Neural cell (in vitro differentiated cells): ENCODE data around the gene SLC30A4. TPM values are rescaled to one million over a fixed set of nuclear protein-coding genes. Genes with fewer than 3 reads are reported as not detected.

Source experiments
- H2AFZ ChIP-seq: fragments of 200-600, 300-800 bp; sonication (generic), shearing (Covaris generic); 2 replicates; pipeline ENCODE4 v1.6.0; 2014; ENCODE audit warnings: low read depth, mild to moderate bottlenecking, antibody characterized with exemption, low read length, moderate library complexity
- H3F3A ChIP-seq: fragments of 200-600 bp; shearing (Covaris generic); 2 replicates; pipeline ENCODE4 v1.6.1; 2016; ENCODE audit warnings: mild to moderate bottlenecking, moderate library complexity, mixed read lengths, antibody characterized with exemption, low read length; ENCODE audit not compliant: insufficient read depth, poor library complexity, severe bottlenecking
- H3K27ac ChIP-seq: fragments of 200-600, 300-800 bp; sonication (generic), shearing (Covaris generic); 2 replicates; pipeline ENCODE4 v1.5.1; 2014; ENCODE audit warnings: mild to moderate bottlenecking, low read length, moderate library complexity
- H3K27me3 ChIP-seq: fragments of 300-800, 200-600 bp; sonication (generic), shearing (Covaris generic); 2 replicates; pipeline ENCODE4 v1.6.0; 2014; ENCODE audit warnings: mild to moderate bottlenecking, low read depth, low read length, moderate library complexity; ENCODE audit not compliant: insufficient read depth
- H3K36me3 ChIP-seq: fragments of 300-800, 200-600 bp; sonication (generic), shearing (Covaris generic); 2 replicates; pipeline ENCODE4 v1.5.1; 2014; ENCODE audit warnings: mild to moderate bottlenecking, antibody characterized with exemption, low read length, moderate library complexity; ENCODE audit not compliant: insufficient read depth
- H3K4me2 ChIP-seq: fragments of 300-800, 200-600 bp; sonication (generic), shearing (Covaris generic); 2 replicates; pipeline ENCODE4 v1.6.0; 2014; ENCODE audit warnings: mild to moderate bottlenecking, low read length
- H3K4me3 ChIP-seq: fragments of 300-800, 200-600 bp; sonication (generic), shearing (Covaris generic); 2 replicates; pipeline ENCODE4 v1.5.1; 2014; ENCODE audit warnings: mild to moderate bottlenecking, low read length, moderate library complexity
- H3K79me2 ChIP-seq: fragments of 200-600 bp; shearing (Covaris generic); replicated peaks from 2 replicates; pipeline ENCODE4 v1.6.0; 2014; ENCODE audit warnings: mild to moderate bottlenecking, low read length, moderate library complexity; ENCODE audit not compliant: insufficient read depth
- H3K9ac ChIP-seq: fragments of 300-800, 200-600 bp; sonication (generic), shearing (Covaris generic); 2 replicates; pipeline ENCODE4 v1.6.1; 2016; ENCODE audit warnings: mild to moderate bottlenecking, low read length, mixed read lengths
- H3K9me2 ChIP-seq: fragments of 200-600 bp; shearing (Covaris generic); 2 replicates; pipeline ENCODE4 v1.6.1; 2016; ENCODE audit warnings: mild to moderate bottlenecking, low read length, mixed read lengths; ENCODE audit not compliant: insufficient read depth
- H3K9me3 ChIP-seq: fragments of 200-600, 300-800 bp; sonication (generic), shearing (Covaris generic); 2 replicates; pipeline ENCODE4 v1.6.1; 2016; ENCODE audit warnings: mild to moderate bottlenecking, mixed run types, low read length, moderate library complexity, mixed read lengths
- H4K20me1 ChIP-seq: fragments of 200-600 bp; shearing (Covaris generic); 2 replicates; pipeline ENCODE4 v1.6.1; 2016; ENCODE audit warnings: mild to moderate bottlenecking, mixed run types; ENCODE audit not compliant: insufficient read depth
- CTCF ChIP-seq: fragments of 450-650 bp; IDR thresholded peaks from 2 replicates; pipeline ENCODE4 v1.5.1; 2014; ENCODE audit warnings: antibody characterized with exemption, mild to moderate bottlenecking, moderate library complexity; ENCODE audit not compliant: poor library complexity, severe bottlenecking
- EP300 ChIP-seq: fragments of 450-650 bp; conservative IDR thresholded peaks from 2 replicates; pipeline ENCODE4 v1.6.1; 2014; ENCODE audit warnings: antibody characterized with exemption, mild to moderate bottlenecking, moderate library complexity; ENCODE audit not compliant: poor library complexity, severe bottlenecking
- EZH2 ChIP-seq: fragments of 200-600, 300-800 bp; shearing (Covaris generic), sonication (generic); IDR thresholded peaks from 2 replicates; pipeline ENCODE4 v1.6.1; 2014; ENCODE audit warnings: antibody characterized with exemption, low read length, borderline replicate concordance, mild to moderate bottlenecking; ENCODE audit not compliant: insufficient read depth, poor library complexity, severe bottlenecking
- MXI1 ChIP-seq: fragments of 450-650 bp; conservative IDR thresholded peaks from 2 replicates; pipeline ENCODE4 v1.6.1; 2014; ENCODE audit warnings: antibody characterized with exemption, mild to moderate bottlenecking; ENCODE audit not compliant: poor library complexity, severe bottlenecking
- POLR2AphosphoS5 ChIP-seq: IDR thresholded peaks from 2 replicates; pipeline ENCODE4 v1.6.1; 2012
- RAD21 ChIP-seq: fragments of 450-650 bp; conservative IDR thresholded peaks from 2 replicates; pipeline ENCODE4 v1.6.1; 2014; ENCODE audit warnings: antibody characterized with exemption, mild to moderate bottlenecking, moderate library complexity
- REST ChIP-seq: IDR thresholded peaks from 2 replicates; pipeline ENCODE4 v1.6.1; 2012; ENCODE audit warnings: borderline replicate concordance
- SMC3 ChIP-seq: fragments of 450-650 bp; conservative IDR thresholded peaks from 2 replicates; pipeline ENCODE4 v1.6.1; 2014; ENCODE audit warnings: antibody characterized with exemption, mild to moderate bottlenecking, moderate library complexity; ENCODE audit not compliant: poor library complexity
- TAF1 ChIP-seq: IDR thresholded peaks from 2 replicates; pipeline ENCODE4 v1.6.1; 2012; ENCODE audit warnings: low read depth
- polyA plus RNA-seq: library from polyadenylated mRNA; depleted of rRNA; stranded (reverse); fragments of >200 nt; gene quantifications from 2 replicates; pipeline ENCODE4 v1.2.3, GENCODE V29; 2014

The SLC30A4 gene
- polyA plus RNA-seq, 1 donor from 2014 or later = 6.7 TPM

GRCh38 chr15:45439521-45440260 lies 82.9 kb downstream of the SLC30A4 start:
- Histone ChIP-seq H3K4me2 (no peak overlapping the region), H3K27me3 (no peaks in the 10 kb centered on the region), H2AFZ (no peak overlapping the region), H3K27ac (no peak overlapping the region), H4K20me1 (no peaks in the 10 kb centered on the region), H3K9ac (no peak overlapping the region), H3F3A (no peaks in the 10 kb centered on the region), H3K4me3 (no peak overlapping the region), H3K79me2 (no peaks in the 10 kb centered on the region), H3K9me3 (no peaks in the 10 kb centered on the region), H3K36me3 (no peaks in the 10 kb centered on the region), H3K9me2 (no peaks in the 10 kb centered on the region)
- no peak for TF ChIP-seq REST
- TF ChIP-seq MXI1 = no peak
- no peak for TF ChIP-seq TAF1
- TF ChIP-seq RAD21 = no peak
- no peak for TF ChIP-seq EZH2
- TF ChIP-seq POLR2AphosphoS5 = no peak
- TF ChIP-seq SMC3 = no peak
- TF ChIP-seq CTCF = no peak
- no peak for TF ChIP-seq EP300

GRCh38 chr15:45435124-45435903 lies 87.2 kb downstream of the SLC30A4 start:
- Histone ChIP-seq H4K20me1 (no peaks in the 10 kb centered on the region), H3K27ac (no peak overlapping the region), H3K9ac (no peak overlapping the region), H3K9me2 (no peaks in the 10 kb centered on the region), H3K36me3 (no peaks in the 10 kb centered on the region), H3K27me3 (peaks cover 12% of the 10 kb centered on the region), H3F3A (no peaks in the 10 kb centered on the region), H3K4me3 (no peak overlapping the region), H3K79me2 (no peaks in the 10 kb centered on the region), H3K4me2 (no peak overlapping the region), H3K9me3 (no peaks in the 10 kb centered on the region), H2AFZ (no peak overlapping the region)
- TF ChIP-seq EZH2 (no peak), RAD21 (no peak), MXI1 (no peak), REST (no peak), SMC3 (no peak)
